ENCODE results near the gene CNOT1. TPM values are rescaled to one million over a fixed set of nuclear protein-coding genes. Genes with fewer than 3 reads are reported as not detected.
A peak's percentile ranks its signal among the peaks of the same experiment; 100 is the strongest.

Gene CNOT1
- total RNA-seq, 1 donor from 2014 or later = 266 TPM

DNA sequence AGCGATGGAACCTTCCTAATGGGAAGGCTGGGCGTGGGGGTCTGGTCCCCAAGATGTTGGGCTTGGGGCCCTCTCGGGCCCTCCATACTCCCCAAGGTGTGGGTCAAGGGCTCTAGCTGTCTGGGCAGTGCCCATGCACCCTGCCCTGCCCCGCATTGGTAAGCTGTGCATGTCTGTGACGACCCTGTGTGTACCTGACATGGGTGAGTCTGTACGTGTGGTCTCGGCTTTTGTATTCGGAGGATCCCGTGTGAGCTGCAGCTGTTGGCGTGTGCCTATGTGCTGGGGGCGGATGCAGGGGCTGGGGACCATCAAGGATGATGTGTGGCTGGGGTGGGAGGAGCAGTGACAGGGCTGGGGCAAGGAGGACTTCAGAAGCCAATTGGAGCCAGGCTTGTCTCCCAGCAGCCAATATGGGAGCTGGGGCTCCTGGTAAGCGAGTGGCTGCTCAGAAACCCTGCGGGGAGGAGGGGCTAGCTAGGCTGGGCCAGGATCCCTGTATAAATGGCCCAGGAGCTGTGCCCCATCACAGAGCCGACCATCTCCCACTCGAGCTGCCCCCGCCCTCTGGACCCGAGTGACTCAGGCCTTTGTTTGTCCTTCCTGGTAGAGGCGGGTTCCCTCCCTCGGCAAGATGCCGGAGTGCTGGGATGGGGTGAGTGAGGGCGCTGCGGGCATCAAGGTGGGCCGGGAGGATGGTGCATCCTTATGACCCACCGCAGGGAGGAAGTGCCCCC lies 129.8 kb downstream of the CNOT1 start, which contains the start of gene NDRG4:
NDRG4 (plus strand) TSS at position 529 of the 737 bp plus-strand sequence; CDS start at position 635, 106 bp downstream.
- Mint-ChIP-seq H3K4me3 (peak within 1 kb of the TSS; percentile 81), H3K4me1 (peaks cover 33% of the 10 kb centered on the region), H3K27me3 (peaks cover 14% of the 10 kb centered on the region), H3K36me3 (ENCODE audit: low read depth) (no peaks in the 10 kb centered on the region), H3K27ac (no peak within 1 kb of the TSS), H3K9me3 (no peaks in the 10 kb centered on the region)
- DNase-seq (no peak), ATAC-seq (ENCODE audit: low read depth) (peak; percentile 83)
- TF ChIP-seq, protein P1, sequence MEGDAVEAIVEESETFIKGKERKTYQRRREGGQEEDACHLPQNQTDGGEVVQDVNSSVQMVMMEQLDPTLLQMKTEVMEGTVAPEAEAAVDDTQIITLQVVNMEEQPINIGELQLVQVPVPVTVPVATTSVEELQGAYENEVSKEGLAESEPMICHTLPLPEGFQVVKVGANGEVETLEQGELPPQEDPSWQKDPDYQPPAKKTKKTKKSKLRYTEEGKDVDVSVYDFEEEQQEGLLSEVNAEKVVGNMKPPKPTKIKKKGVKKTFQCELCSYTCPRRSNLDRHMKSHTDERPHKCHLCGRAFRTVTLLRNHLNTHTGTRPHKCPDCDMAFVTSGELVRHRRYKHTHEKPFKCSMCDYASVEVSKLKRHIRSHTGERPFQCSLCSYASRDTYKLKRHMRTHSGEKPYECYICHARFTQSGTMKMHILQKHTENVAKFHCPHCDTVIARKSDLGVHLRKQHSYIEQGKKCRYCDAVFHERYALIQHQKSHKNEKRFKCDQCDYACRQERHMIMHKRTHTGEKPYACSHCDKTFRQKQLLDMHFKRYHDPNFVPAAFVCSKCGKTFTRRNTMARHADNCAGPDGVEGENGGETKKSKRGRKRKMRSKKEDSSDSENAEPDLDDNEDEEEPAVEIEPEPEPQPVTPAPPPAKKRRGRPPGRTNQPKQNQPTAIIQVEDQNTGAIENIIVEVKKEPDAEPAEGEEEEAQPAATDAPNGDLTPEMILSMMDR (IDR thresholded peaks at IDR 0.05) = no peak
- ChIA-PET CTCF (interaction anchor here (1.8 kb wide), 1 partner anchor 14 kb away, joined by 5 read pairs; no protein-coding TSS in a partner anchor), POLR2A (no interaction called here)
- intact Hi-C loops (cut with micrococcal nuclease) = no loop called here

DNA sequence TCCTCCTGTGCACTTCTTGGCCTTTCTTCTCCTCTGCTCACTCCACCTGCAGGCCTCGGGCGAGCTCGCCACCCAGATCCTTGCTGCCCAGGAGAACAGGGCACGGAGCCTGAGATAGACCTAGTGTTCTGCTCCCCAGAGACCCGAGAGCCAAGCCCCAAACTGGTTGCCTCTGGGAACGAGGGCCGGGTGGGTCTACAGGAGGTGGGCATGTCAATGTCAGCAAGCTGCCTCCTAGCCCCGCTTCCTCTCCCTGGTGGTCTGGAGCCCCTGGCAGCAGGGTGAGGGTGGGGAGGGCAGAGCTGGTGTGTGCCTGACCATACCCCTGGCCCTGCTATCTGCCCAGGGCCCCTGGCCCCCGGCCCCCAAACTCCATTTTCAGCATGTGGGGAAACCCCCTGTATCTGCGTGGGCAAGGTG lies 130.5 kb downstream of the CNOT1 start:
- CTCF ChIA-PET = no interaction called here
- H3K27ac Mint-ChIP-seq = no peak overlapping the region
- TF ChIP-seq, protein P1 (IDR thresholded peaks at IDR 0.05) = no peak
- peaks cover 33% of the 10 kb centered on the region for H3K4me1 Mint-ChIP-seq
- H3K9me3 Mint-ChIP-seq = no peaks in the 10 kb centered on the region
- no peak for DNase-seq
- ATAC-seq (ENCODE audit: low read depth) = no peak
- no peak overlapping the region for H3K4me3 Mint-ChIP-seq
- intact Hi-C loops (cut with micrococcal nuclease) = no loop called here
- H3K27me3 Mint-ChIP-seq = peaks cover 16% of the 10 kb centered on the region
- POLR2A ChIA-PET = no interaction called here
- H3K36me3 Mint-ChIP-seq (ENCODE audit: low read depth) = no peaks in the 10 kb centered on the region

DNA sequence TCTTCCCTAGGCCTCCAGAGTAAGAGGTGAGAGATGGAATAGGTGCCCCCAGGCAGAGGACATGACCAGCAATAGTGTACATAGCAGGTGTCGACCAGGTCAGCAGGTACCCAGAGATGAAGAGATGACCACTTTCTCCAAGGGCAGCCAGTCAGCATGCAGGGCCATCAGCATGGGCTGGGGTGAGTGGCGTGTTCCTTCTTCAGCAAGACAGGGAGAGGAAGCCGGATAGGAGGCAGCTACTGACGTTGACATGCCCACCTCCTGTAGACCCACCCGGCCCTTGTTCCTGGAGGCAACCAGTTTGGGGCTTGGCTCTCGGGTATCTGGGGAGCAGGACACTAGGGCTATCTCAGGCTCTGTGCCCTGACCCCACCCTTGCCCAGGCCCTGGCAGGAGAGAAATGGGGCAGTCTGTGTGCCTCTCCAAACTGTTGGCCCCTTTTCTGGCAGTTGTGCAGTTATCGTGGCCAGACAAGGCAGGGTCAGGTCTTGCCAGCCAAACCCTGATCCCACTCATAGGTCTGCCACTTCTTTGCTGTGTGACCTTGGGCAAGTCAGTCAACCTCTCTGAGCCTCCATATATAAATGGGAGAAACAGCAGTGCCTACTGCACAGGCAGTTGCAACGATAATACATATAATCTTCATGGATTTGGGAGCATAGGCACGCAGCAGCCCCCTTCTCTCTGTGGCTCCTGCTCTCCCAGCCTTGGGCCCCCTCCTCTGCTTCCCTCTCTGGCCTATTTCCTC lies 131.1 kb downstream of the CNOT1 start:
- no peaks in the 10 kb centered on the region for H3K9me3 Mint-ChIP-seq
- H3K4me3 Mint-ChIP-seq = no peak overlapping the region
- intact Hi-C loops (cut with micrococcal nuclease) = no loop called here
- POLR2A ChIA-PET = no interaction called here
- DNase-seq = no peak
- no peak overlapping the region for H3K27ac Mint-ChIP-seq
- CTCF ChIA-PET = no interaction called here
- peaks cover 33% of the 10 kb centered on the region for H3K4me1 Mint-ChIP-seq
- H3K36me3 Mint-ChIP-seq (ENCODE audit: low read depth) = no peaks in the 10 kb centered on the region
- ATAC-seq (ENCODE audit: low read depth) = no peak
- peaks cover 18% of the 10 kb centered on the region for H3K27me3 Mint-ChIP-seq
- TF ChIP-seq, protein P1 (IDR thresholded peaks at IDR 0.05) = no peak

DNA sequence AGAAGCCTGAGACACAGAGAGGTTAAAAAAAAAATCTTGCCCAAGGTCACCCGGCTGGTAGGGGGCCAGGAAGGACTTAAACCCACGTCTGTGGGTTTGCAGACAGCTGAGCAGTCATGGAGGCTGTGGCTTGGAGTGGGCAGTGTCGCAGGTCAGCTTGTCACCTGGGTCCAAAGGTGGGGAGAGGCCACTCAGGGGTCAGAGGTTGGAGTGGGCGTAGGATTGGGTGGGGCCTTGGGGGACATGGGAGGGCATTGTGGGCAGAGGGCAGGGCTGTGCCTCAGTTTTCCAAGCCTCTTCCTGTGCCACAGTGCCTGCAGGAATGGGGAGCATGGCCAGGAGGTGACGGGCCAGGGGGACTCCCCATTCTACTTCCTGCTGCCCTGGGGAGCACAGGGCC lies 131.7 kb downstream of the CNOT1 start:
- peak overlapping the region; percentile 30 for H3K27ac Mint-ChIP-seq
- H3K36me3 Mint-ChIP-seq (ENCODE audit: low read depth) = no peaks in the 10 kb centered on the region
- ChIA-PET POLR2A (no interaction called here), CTCF (no interaction called here)
- ATAC-seq (ENCODE audit: low read depth) (no peak), DNase-seq (no peak)
- H3K4me3 Mint-ChIP-seq = no peak overlapping the region
- peaks cover 15% of the 10 kb centered on the region for H3K27me3 Mint-ChIP-seq
- H3K9me3 Mint-ChIP-seq = no peaks in the 10 kb centered on the region
- TF ChIP-seq, protein P1 (IDR thresholded peaks at IDR 0.05) = no peak
- H3K4me1 Mint-ChIP-seq = peaks cover 33% of the 10 kb centered on the region
- intact Hi-C loops (cut with micrococcal nuclease) = no loop called here

DNA sequence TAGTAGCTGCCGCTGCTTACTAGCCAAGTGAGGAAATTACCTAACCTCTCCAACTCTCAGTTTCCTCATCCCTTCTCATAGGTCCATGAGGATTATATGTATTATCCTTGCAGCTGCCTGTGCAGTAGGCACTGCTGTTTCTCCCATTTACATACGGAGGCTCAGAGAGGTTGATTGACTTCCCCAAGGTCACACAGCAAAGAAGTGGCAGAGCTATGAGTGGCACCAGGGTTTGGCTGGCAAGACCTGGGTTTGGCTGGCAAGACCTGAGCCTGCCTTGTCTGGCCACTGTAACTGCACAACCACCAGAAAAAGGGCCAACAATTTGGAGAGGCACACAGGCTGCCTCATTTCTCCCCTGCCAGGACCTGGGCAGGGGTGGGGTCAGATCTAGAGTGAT lies 132.2 kb downstream of the CNOT1 start:
- H3K27ac Mint-ChIP-seq = no peak overlapping the region
- no peaks in the 10 kb centered on the region for H3K9me3 Mint-ChIP-seq
- no peak overlapping the region for H3K4me3 Mint-ChIP-seq
- POLR2A ChIA-PET = interaction anchor here (0.5 kb wide), 1 partner anchor 131 kb away, joined by 4 read pairs; no protein-coding TSS in a partner anchor
- CTCF ChIA-PET = no interaction called here
- H3K4me1 Mint-ChIP-seq = peaks cover 33% of the 10 kb centered on the region
- DNase-seq (no peak), ATAC-seq (ENCODE audit: low read depth) (no peak)
- H3K27me3 Mint-ChIP-seq = peaks cover 12% of the 10 kb centered on the region
- intact Hi-C loops (cut with micrococcal nuclease) = no loop called here
- no peaks in the 10 kb centered on the region for H3K36me3 Mint-ChIP-seq (ENCODE audit: low read depth)
- TF ChIP-seq, protein P1 (IDR thresholded peaks at IDR 0.05) = no peak
